Measurements from ENCODE around the gene MRPL34. TPM values are rescaled to one million over a fixed set of nuclear protein-coding genes. Genes with fewer than 3 reads are reported as not detected.
A peak's percentile ranks its signal among the peaks of the same experiment; 100 is the strongest.

MRPL34 gene
- total RNA-seq, 1 donor from 2014 or later: 25.9 TPM

DNA sequence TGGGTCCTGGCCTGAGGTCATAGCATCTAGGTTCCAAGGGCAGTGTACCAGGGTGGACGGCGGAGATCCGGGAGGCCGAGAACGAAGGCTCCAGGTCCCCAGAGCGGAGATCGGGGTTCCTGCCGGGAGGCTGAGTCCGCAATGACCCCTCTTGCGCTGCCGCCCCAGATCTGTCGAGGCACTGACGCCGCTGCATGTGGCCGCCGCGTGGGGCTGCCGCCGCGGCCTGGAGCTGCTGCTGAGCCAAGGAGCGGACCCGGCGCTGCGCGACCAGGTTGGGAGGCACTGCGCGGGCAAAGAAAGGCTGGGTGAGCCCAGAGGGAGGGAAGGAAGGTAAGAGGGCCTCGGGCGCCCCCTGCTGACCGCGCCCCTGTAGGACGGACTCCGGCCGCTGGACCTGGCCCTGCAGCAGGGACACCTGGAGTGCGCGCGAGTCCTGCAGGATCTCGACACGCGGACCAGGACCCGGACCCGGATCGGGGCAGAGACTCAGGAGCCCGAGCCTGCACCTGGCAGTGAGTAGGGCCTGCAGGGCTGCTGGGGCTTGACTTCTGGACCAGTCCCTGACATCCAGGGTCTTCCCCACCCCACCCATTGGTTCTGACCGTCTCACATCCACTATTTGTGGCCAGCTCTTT lies 23.1 kb upstream of the MRPL34 start:
- H3K36me3 Mint-ChIP-seq: peaks cover 2% of the 10 kb centered on the region
- Histone ChIP-seq H3F3A (ENCODE audit: low read depth) (peaks cover 25% of the 10 kb centered on the region), H2AFZ (replicated peaks) (peak overlapping the region; percentile 58), H3K9ac (no peak overlapping the region), H3K36me3 (no peaks in the 10 kb centered on the region), H3K79me2 (ENCODE audit: low read depth) (no peaks in the 10 kb centered on the region), H3K4me3 (peak overlapping the region; percentile 40), H3K27me3 (peaks cover 18% of the 10 kb centered on the region), H3K4me1 (no peaks in the 10 kb centered on the region), H3K4me2 (peak overlapping the region; percentile 73), H3K27ac (no peak overlapping the region), H4K20me1 (ENCODE audit: low read depth) (no peaks in the 10 kb centered on the region), H3K9me3 (ENCODE audit: low read depth) (no peaks in the 10 kb centered on the region)
- no peaks in the 10 kb centered on the region for H3K9me3 Mint-ChIP-seq
- H3K4me1 Mint-ChIP-seq: peaks cover 5% of the 10 kb centered on the region
- H3K27me3 Mint-ChIP-seq (ENCODE audit: insufficient read depth, low read depth): peaks cover 7% of the 10 kb centered on the region
- H3K27ac Mint-ChIP-seq: no peak overlapping the region
- H3K4me3 Mint-ChIP-seq: peak overlapping the region; percentile 86
- TF ChIP-seq EZH2 (IDR thresholded peaks at IDR 0.05): peak; percentile 41
- TF ChIP-seq, protein P1, sequence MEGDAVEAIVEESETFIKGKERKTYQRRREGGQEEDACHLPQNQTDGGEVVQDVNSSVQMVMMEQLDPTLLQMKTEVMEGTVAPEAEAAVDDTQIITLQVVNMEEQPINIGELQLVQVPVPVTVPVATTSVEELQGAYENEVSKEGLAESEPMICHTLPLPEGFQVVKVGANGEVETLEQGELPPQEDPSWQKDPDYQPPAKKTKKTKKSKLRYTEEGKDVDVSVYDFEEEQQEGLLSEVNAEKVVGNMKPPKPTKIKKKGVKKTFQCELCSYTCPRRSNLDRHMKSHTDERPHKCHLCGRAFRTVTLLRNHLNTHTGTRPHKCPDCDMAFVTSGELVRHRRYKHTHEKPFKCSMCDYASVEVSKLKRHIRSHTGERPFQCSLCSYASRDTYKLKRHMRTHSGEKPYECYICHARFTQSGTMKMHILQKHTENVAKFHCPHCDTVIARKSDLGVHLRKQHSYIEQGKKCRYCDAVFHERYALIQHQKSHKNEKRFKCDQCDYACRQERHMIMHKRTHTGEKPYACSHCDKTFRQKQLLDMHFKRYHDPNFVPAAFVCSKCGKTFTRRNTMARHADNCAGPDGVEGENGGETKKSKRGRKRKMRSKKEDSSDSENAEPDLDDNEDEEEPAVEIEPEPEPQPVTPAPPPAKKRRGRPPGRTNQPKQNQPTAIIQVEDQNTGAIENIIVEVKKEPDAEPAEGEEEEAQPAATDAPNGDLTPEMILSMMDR (IDR thresholded peaks at IDR 0.05): peak; percentile 86
- no peak for TF ChIP-seq EZH2phosphoT487 (IDR thresholded peaks at IDR 0.05)
- peak; percentile 93 for DNase-seq (ENCODE audit: low spot score)

GRCh38 chr19:17283504-17283996 lies 22.1 kb upstream of the MRPL34 start:
- no peak overlapping the region for H3K4me3 ChIP-seq

GRCh38 chr19:17285415-17286135 lies 20.1 kb upstream of the MRPL34 start:
- H3K27me3 ChIP-seq: peaks cover 18% of the 10 kb centered on the region
- H4K20me1 ChIP-seq (ENCODE audit: low read depth): no peaks in the 10 kb centered on the region
- no peak overlapping the region for H2AFZ ChIP-seq (replicated peaks)
- H3K79me2 ChIP-seq (ENCODE audit: low read depth): no peaks in the 10 kb centered on the region
- Mint-ChIP-seq H3K36me3 (no peaks in the 10 kb centered on the region), H3K4me3 (no peak overlapping the region), H3K27ac (peak overlapping the region; percentile 14), H3K27me3 (ENCODE audit: insufficient read depth, low read depth) (peaks cover 6% of the 10 kb centered on the region), H3K9me3 (no peaks in the 10 kb centered on the region), H3K4me1 (peaks cover 5% of the 10 kb centered on the region)
- H3K4me1 ChIP-seq: no peaks in the 10 kb centered on the region
- H3K9ac ChIP-seq: no peak overlapping the region
- H3K27ac ChIP-seq: no peak overlapping the region
- H3K36me3 ChIP-seq: no peaks in the 10 kb centered on the region
- no peak overlapping the region for H3K4me2 ChIP-seq
- no peak for TF ChIP-seq EZH2phosphoT487 (IDR thresholded peaks at IDR 0.05)
- no peak for DNase-seq (ENCODE audit: low spot score)
- H3F3A ChIP-seq (ENCODE audit: low read depth): peaks cover 28% of the 10 kb centered on the region
- no peak overlapping the region for H3K4me3 ChIP-seq
- no peaks in the 10 kb centered on the region for H3K9me3 ChIP-seq (ENCODE audit: low read depth)

More at GRCh38 chr19:17283504-17283996, 22.1 kb upstream of the MRPL34 start:
- no peaks in the 10 kb centered on the region for H3K79me2 ChIP-seq (ENCODE audit: low read depth)
- no peaks in the 10 kb centered on the region for H3K4me1 ChIP-seq
- no peak overlapping the region for H3K4me2 ChIP-seq
- peaks cover 5% of the 10 kb centered on the region for H3K4me1 Mint-ChIP-seq
- peaks cover 7% of the 10 kb centered on the region for H3K27me3 Mint-ChIP-seq (ENCODE audit: insufficient read depth, low read depth)
- peak overlapping the region; percentile 69 for H3K27ac Mint-ChIP-seq
- TF ChIP-seq, protein P1 (IDR thresholded peaks at IDR 0.05): no peak
- TF ChIP-seq EZH2 (IDR thresholded peaks at IDR 0.05) (no peak), EZH2phosphoT487 (IDR thresholded peaks at IDR 0.05) (no peak)
- H3K36me3 ChIP-seq: no peaks in the 10 kb centered on the region
- no peaks in the 10 kb centered on the region for H3K9me3 Mint-ChIP-seq
- H4K20me1 ChIP-seq (ENCODE audit: low read depth): no peaks in the 10 kb centered on the region
- peaks cover 31% of the 10 kb centered on the region for H3F3A ChIP-seq (ENCODE audit: low read depth)
- peak overlapping the region; percentile 38 for H3K4me3 Mint-ChIP-seq
- H3K27ac ChIP-seq: no peak overlapping the region
- peaks cover 18% of the 10 kb centered on the region for H3K27me3 ChIP-seq
- peaks cover 2% of the 10 kb centered on the region for H3K36me3 Mint-ChIP-seq
- DNase-seq (ENCODE audit: low spot score): no peak
- H3K9ac ChIP-seq: no peak overlapping the region
- H3K9me3 ChIP-seq (ENCODE audit: low read depth): no peaks in the 10 kb centered on the region
- no peak overlapping the region for H2AFZ ChIP-seq (replicated peaks)

All from neural progenitor cell (in vitro differentiated cells).